HL-60/S4 treated with phorbol 12-myristate 13-acetate at 8.2 ng/mL for 4 days and 3 days (cell line): ENCODE results near the gene PSMA5.
"Not testable (repeated sequence)": the region's sequence is repeated elsewhere in the genome, so short reads cannot be mapped to it uniquely, and the experiment has no call there.

Experiments
- in situ Hi-C: fragments of 300-500 bp; cut with MboI; formaldehyde crosslinking; loops from 2 replicates; pipeline ENCODE4 v1.15.0; 2022; ENCODE audit warnings: low sequenced_read_pairs

Gene PSMA5

GRCh38 chr1:109393617-109394233 lies 32.5 kb downstream of the PSMA5 start:
- in situ Hi-C loops: loop anchor here (10.0 kb wide), 1 partner anchor 129 kb away; no protein-coding TSS in a partner anchor

GRCh38 chr1:109392788-109393616 lies 33.2 kb downstream of the PSMA5 start:
- in situ Hi-C loops: loop anchor here (10.0 kb wide), 1 partner anchor 128 kb away; no protein-coding TSS in a partner anchor

DNA sequence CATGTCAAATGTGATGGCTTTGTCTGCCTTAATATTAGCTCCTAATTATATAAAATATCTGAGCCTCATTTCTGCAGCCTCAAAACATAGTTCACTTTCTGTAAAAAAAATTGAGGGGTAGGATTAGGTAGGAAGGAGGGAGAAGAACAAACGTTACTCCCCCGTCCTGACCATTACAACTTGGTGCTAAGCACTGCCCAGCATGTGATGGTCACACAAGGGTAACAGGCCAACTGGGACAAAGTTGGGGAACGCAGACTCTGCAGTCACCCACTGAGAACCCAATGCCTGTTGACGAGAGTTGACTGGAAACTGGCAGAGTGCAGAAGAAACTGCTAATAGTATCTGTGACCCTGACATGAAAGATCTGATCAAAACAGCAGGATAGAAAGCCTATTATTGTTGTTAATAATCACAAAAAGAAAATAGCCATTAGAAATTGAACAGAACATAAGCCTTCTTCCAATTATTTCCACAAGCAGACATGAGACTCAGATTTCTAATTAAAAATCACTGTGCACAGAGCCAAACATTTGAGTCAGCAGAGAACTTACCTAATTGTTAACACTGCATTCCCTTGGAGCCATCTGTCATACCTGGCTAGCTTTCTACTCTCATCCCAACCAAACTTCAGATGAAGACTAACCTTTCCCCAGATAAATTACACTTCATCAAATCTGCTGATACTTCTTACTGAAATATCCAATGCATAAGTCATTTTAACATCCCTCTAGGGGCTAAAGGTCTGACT lies 34.0 kb downstream of the PSMA5 start:
- in situ Hi-C loops: loop anchor here (10.0 kb wide), 1 partner anchor 127 kb away; no protein-coding TSS in a partner anchor

- in situ Hi-C loops: loop anchor here (10.0 kb wide), 1 partner anchor 127 kb away; no protein-coding TSS in a partner anchor
Measured at GRCh38 chr1:109391626-109392025, 34.6 kb downstream of the PSMA5 start.

DNA sequence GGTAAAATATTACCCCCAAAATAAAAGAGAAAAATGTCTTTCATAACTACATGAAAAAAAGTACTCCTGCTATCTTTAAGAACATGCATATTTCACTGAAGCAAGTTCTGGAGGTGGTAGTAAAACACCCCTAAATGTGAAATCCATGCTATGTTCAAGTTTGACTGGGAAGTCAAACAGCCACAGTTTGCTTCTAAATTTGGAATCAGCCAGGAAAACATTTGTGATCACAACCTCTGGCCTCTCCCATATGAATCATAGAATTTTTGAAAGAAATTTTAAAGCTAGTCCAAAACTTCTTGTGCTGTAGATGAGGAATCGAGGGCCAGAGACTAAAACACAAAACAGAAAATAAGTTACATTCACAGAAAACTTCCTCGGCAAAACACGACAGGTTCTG lies 35.1 kb downstream of the PSMA5 start:
- in situ Hi-C loops: loop anchor here (10.0 kb wide), 1 partner anchor 126 kb away; no protein-coding TSS in a partner anchor

DNA sequence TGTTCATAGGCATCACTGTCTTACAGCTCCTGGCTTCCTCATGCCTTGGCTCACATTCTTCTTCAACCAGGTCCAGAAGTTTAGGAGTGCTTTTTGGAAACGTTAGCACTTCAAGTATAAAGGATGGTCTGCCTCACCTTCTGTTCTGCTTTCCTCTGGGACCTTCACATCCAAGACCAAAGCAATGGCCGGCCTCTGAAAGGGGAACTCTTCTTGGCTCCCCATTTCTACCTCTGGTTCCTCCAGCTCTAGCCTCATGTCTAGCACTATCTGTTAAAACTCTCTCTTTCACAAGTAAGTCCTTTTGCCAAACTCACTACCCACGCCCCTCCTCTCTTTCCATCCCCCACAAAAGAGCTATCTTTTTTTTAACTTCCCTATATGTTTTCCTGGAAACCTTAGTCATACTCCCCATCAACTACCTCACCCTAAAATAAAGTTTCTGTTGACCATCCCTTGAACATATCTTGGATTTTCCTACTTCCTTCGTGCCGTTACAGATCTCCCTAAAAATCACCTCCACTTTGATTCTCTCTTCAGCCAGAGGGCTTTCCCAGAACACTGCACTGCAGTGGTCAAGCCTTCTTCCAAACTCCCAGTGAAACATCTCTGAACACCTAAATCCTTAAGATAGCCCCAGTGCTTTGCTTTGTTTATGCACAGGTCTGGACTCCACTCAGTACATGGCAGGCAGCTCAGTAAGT lies 36.5 kb downstream of the PSMA5 start:
- in situ Hi-C loops: loop anchor here (10.0 kb wide), 1 partner anchor 125 kb away; no protein-coding TSS in a partner anchor

- in situ Hi-C loops: no loop called here
Measured at GRCh38 chr1:109388884-109389637, 37.2 kb downstream of the PSMA5 start.

- in situ Hi-C loops: no loop called here
Measured at GRCh38 chr1:109388208-109388711, 38.0 kb downstream of the PSMA5 start.

GRCh38 chr1:109386054-109386717 lies 40.1 kb downstream of the PSMA5 start:
- in situ Hi-C loops: no loop called here

GRCh38 chr1:109385417-109385816 lies 40.8 kb downstream of the PSMA5 start:
- in situ Hi-C loops: no loop called here

DNA sequence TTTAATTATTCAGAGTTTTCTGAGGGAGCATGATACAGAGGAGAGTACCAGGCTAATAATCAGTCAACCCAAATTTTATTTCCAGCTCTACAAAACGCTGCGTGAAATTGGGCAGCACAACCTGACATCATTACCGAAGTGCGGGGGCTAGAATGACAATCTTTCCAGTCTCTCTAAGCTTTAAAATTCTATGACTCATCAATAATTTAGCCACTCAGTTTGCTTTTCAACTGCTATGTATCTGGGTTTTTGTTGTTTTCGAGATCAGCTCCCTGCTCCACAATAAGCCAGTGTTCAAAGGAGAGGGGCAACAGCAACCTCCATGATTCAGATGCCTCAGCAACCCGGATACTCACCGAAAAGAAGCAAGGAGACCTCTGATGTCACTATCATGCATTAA lies 42.4 kb downstream of the PSMA5 start:
- in situ Hi-C loops: no loop called here

GRCh38 chr1:109383087-109383779 lies 43.0 kb downstream of the PSMA5 start:
- in situ Hi-C loops: no loop called here

DNA sequence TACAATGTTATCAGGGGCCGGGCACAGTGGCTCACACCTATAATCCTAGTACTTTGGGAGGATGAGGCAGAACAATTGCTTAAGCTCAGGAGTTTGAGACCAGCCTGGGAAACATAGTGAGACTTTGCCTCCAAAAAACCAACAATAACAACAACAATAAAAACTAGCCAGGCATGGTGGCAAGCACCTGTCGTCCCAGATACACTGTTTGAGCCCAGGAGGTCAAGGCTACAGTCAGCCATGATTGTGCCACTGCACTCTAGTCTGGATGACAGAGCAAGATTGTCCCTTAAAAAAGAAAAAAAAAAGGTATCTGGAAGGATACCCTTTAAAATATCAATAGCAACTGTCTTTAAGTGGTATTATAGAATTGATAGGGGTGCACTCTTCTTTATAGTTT lies 44.7 kb downstream of the PSMA5 start:
- in situ Hi-C loops: no loop called here

- in situ Hi-C loops: no loop called here
Measured at GRCh38 chr1:109379907-109380306, 46.3 kb downstream of the PSMA5 start.

- in situ Hi-C loops: no loop called here
Measured at GRCh38 chr1:109379422-109379821, 46.8 kb downstream of the PSMA5 start.

DNA sequence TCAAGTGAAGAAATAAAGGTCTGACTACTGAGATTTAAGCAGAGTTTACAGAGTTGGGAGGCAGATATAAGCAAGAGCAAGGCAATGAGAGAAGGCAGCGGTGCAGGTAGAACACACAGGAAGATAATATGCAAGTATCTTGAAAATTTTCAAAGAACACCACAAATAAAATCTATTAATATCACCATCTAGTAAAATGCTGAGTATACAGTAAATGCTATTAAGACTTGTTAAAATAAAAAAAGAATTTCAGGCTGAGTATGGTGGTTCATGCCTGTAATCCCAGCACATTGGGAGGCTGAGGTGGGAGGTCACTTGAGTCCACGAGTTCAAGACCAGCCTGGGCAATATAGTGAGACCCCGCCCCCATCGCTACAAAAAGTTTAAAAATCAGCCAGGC lies 48.5 kb downstream of the PSMA5 start:
- in situ Hi-C loops: no loop called here

DNA sequence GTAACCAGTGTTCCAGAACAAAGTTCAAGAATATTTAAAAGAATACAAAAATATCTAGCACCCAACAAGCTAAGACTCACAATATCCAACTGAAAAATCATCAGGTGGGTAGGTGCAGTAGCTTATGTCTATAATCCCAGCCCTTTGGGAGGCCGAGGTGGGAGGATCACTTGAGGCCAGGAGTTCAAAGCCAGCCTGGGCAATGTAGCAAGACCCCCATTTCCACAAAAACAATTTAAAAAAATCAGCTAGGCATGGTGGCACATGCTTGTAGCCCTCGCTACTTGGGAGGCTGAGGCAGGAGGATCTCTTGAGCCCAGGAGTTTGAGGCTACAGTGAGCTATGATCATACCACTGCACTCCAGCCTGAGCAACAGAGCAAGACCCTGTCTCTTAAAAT lies 52.6 kb downstream of the PSMA5 start:
- in situ Hi-C loops: not testable (repeated sequence)

DNA sequence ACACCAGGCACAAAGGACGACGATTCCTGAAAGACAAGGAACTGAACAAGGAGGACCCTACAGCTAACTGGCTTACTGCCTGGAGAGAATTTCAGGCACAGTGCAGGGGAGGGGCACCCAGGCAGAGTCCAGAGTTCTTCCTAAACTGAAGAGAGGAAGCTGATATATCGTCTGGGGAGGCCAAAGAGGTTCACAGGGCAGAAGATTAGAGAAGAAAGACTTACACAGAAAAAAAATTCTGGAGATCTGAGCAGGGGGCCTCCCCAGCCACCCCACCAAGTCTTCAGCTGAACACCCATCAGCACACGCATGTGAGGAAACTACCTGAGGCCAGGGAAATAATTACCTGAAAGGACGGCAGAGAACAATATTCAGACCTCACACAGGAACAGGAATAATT lies 53.1 kb downstream of the PSMA5 start:
- in situ Hi-C loops: no loop called here

DNA sequence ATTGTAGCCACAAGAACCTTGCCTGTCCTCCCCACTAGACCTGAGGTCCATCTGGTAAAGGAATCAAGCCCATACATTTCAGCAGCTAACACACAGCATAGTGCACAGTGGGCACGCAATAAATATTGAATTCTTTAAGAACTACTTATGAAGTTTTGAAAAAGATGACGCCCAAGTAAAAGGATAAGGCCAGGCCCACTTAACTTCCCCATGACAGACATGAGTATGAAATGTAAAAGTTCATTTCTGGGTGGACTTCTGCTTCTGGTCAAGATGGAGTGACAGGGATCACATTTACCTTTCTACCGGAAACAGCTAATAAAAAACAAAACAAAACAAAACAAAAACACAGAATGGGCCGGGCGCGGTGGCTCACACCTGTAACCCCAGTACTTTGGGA lies 54.0 kb downstream of the PSMA5 start:
- in situ Hi-C loops: no loop called here
